ENCODE data around the gene PADI2. TPM values are rescaled to one million over a fixed set of nuclear protein-coding genes. Genes with fewer than 3 reads are reported as not detected.

PADI2 gene
- total RNA-seq, 6 donors from 2014 or later: 1.9 to 25.2 (median 4.9) TPM

DNA sequence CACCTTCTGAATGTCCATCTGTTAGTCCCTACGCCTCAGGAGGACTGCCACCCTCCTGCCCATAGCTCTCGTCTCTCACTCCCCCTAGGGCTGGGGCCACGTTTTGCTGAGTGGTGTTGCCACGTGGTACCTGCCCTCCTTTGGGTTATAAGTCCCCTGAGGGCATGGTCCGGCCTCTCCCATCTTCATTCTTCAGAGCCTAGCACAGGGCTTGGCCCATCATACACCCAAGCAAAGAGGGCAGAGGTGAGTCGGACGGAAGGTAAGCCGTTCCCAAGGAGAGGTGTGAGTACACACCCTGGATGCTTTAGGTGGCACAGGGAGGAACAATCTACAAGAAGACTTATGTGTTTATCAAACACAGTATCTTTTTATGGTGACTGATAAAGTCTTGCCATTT is 10.9 kb downstream of the PADI2 start:
- Histone ChIP-seq H3K4me3 (no peak overlapping the region), H3K9me3 (no peaks in the 10 kb centered on the region), H3K27ac (no peak overlapping the region), H3K4me1 (no peaks in the 10 kb centered on the region), H3K36me3 (no peaks in the 10 kb centered on the region), H3K27me3 (no peaks in the 10 kb centered on the region)
- TF ChIP-seq POLR2AphosphoS5 (IDR thresholded peaks at IDR 0.05): no peak
- TF ChIP-seq POLR2A (IDR thresholded peaks at IDR 0.05): no peak
- no peak for ATAC-seq (ENCODE audit: low FRiP score in 2 of 2)
- WGBS, 2 donors: 76 to 79% methylated on average over 8 of the region's 8 CpGs
- DNase-seq: no peak

DNA sequence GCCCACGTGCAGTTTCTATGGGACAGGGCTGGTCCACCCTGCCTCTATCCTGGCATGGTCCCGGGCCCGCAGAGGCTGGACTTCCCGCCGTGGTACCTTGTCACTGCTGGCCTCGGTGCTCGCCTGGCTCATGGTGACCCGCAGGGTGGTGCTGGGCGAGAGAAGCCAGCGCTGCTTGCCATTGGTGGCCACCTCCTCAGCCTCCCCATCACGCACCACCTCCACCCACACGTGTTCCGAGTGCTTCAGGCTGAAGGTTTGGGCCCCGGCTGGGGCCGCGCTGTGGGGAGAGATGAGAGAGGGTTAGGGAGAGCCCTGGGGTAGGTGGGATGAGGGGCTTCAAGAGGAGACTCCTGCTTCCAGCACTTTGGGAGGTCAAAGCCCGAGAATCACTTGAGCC is 14.5 kb downstream of the PADI2 start:
- Histone ChIP-seq H3K4me3 (no peak overlapping the region), H3K27me3 (no peaks in the 10 kb centered on the region), H3K9me3 (no peaks in the 10 kb centered on the region), H3K27ac (no peak overlapping the region), H3K36me3 (no peaks in the 10 kb centered on the region), H3K4me1 (no peaks in the 10 kb centered on the region)
- TF ChIP-seq POLR2AphosphoS5 (IDR thresholded peaks at IDR 0.05) (no peak), EP300 (IDR thresholded peaks at IDR 0.05) (no peak), POLR2A (IDR thresholded peaks at IDR 0.05) (no peak)
- TF ChIP-seq, protein P1, sequence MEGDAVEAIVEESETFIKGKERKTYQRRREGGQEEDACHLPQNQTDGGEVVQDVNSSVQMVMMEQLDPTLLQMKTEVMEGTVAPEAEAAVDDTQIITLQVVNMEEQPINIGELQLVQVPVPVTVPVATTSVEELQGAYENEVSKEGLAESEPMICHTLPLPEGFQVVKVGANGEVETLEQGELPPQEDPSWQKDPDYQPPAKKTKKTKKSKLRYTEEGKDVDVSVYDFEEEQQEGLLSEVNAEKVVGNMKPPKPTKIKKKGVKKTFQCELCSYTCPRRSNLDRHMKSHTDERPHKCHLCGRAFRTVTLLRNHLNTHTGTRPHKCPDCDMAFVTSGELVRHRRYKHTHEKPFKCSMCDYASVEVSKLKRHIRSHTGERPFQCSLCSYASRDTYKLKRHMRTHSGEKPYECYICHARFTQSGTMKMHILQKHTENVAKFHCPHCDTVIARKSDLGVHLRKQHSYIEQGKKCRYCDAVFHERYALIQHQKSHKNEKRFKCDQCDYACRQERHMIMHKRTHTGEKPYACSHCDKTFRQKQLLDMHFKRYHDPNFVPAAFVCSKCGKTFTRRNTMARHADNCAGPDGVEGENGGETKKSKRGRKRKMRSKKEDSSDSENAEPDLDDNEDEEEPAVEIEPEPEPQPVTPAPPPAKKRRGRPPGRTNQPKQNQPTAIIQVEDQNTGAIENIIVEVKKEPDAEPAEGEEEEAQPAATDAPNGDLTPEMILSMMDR (IDR thresholded peaks at IDR 0.05): no peak
- ATAC-seq (ENCODE audit: low FRiP score in 2 of 2) (no peak), DNase-seq (peak in 1 of 2 donors; percentile 69)
- WGBS, 2 donors: 84 to 93% methylated on average over 6 to 17 of the region's 17 CpGs

DNA sequence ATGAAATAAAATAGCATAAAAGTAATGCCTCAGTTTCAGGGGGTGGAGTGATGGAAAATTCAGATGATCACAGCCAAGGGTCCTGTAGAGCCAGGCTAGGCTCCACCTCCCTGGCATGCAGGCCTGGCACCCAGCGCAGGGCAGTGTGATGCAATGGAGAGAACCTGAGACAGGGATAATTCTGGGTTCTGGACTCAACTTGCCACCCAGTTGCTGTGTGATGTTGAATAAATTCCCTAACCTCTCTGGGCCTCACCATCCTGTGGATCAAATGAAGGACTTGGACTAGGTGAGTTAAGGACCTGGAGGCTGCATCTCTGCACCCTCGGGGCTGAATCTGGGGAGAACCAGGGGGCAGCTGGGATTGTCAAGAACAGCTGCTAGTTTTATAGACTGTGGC is 17.0 kb downstream of the PADI2 start:
- DNase-seq: no peak
- 86 to 96% methylated on average over 2 of the region's 2 CpGs for WGBS, 2 donors
- Histone ChIP-seq H3K36me3 (no peaks in the 10 kb centered on the region), H3K27me3 (no peaks in the 10 kb centered on the region), H3K9me3 (no peaks in the 10 kb centered on the region), H3K4me1 (peaks cover 0 to 6% (median 3%) of the 10 kb centered on the region in 4 donors), H3K4me3 (no peak overlapping the region), H3K27ac (no peak overlapping the region)
- no peak for ATAC-seq (ENCODE audit: low FRiP score in 2 of 2)
- no peak for TF ChIP-seq POLR2A (IDR thresholded peaks at IDR 0.05)
- TF ChIP-seq POLR2AphosphoS5 (IDR thresholded peaks at IDR 0.05): no peak
- TF ChIP-seq EP300 (IDR thresholded peaks at IDR 0.05): no peak
- TF ChIP-seq, protein P1 (IDR thresholded peaks at IDR 0.05): no peak

- TF ChIP-seq, protein P1 (IDR thresholded peaks at IDR 0.05): no peak
- no peak for TF ChIP-seq POLR2AphosphoS5 (IDR thresholded peaks at IDR 0.05)
- TF ChIP-seq POLR2A (IDR thresholded peaks at IDR 0.05): no peak
- no peak for TF ChIP-seq EP300 (IDR thresholded peaks at IDR 0.05)
- no peaks in the 10 kb centered on the region for H3K27me3 ChIP-seq
- H3K9me3 ChIP-seq: no peaks in the 10 kb centered on the region
- DNase-seq (no peak), ATAC-seq (ENCODE audit: low FRiP score in 2 of 2) (no peak)
- 54 to 59% methylated on average over 4 of the region's 4 CpGs for WGBS, 2 donors
- H3K27ac ChIP-seq: no peak overlapping the region
- H3K36me3 ChIP-seq: no peaks in the 10 kb centered on the region
- peaks cover 0 to 6% (median 3%) of the 10 kb centered on the region in 4 donors for H3K4me1 ChIP-seq
- no peak overlapping the region for H3K4me3 ChIP-seq
Measured at GRCh38 chr1:17101261-17101660, 18.0 kb downstream of the PADI2 start.

- peak overlapping the region in 2 of 4 donors; percentile 83 for H3K27ac ChIP-seq
- no peak for ATAC-seq (ENCODE audit: low FRiP score in 2 of 2)
Measured at GRCh38 chr1:17099616-17100340, 19.5 kb downstream of the PADI2 start.

More at GRCh38 chr1:17099616-17100340, 19.5 kb downstream of the PADI2 start:
- no peaks in the 10 kb centered on the region for H3K9me3 ChIP-seq
- no peak overlapping the region for H3K4me3 ChIP-seq
- no peaks in the 10 kb centered on the region for H3K36me3 ChIP-seq
- TF ChIP-seq POLR2A (IDR thresholded peaks at IDR 0.05): no peak
- TF ChIP-seq POLR2AphosphoS5 (IDR thresholded peaks at IDR 0.05): no peak
- TF ChIP-seq, protein P1 (IDR thresholded peaks at IDR 0.05): no peak
- no peak for TF ChIP-seq EP300 (IDR thresholded peaks at IDR 0.05)
- peaks cover 0 to 6% (median 3%) of the 10 kb centered on the region in 4 donors for H3K4me1 ChIP-seq
- no peak for DNase-seq
- no peaks in the 10 kb centered on the region for H3K27me3 ChIP-seq
- WGBS, 2 donors: 69 to 73% methylated on average over 10 of the region's 10 CpGs

All from upper lobe of left lung (tissue), 6 donors.